HCT116 (cell line): ENCODE data around the gene CRIP2. TPM values are rescaled to one million over a fixed set of nuclear protein-coding genes. Genes with fewer than 3 reads are reported as not detected.

Experiments
- ATAC-seq: fragments of 200-7000 bp; cut with Tn5 transposase; 2 replicates; pipeline ENCODE4 v1.9.1; 2020; ENCODE audit warnings: mild to moderate bottlenecking, moderate library complexity
- BruUV-seq: library from RNA; stranded (reverse); fragments of 400-500 nt; replicated peaks from 2 replicates; lab custom pipeline; 2021; lab: Mats Ljungman, UMichigan
- CTCF ChIA-PET: fragments of 300-600 bp; sonication (Branson Sonifier 250); formaldehyde crosslinking; loops from one replicate; lab custom pipeline; 2021; ENCODE audit warnings: antibody characterized with exemption; lab: Charles Lee
- POLR2A ChIA-PET: fragments of 300-600, 350-600 bp; sonication (Branson Sonifier 250); formaldehyde crosslinking; loops from one replicate; lab custom pipeline; 2021; ENCODE audit warnings: antibody characterized with exemption; lab: Charles Lee
- RAD21 ChIA-PET, 2 experiments: fragments of 300-600 bp; sonication (Branson Sonifier 250); formaldehyde crosslinking; loops; one replicate each; lab custom pipeline; 2023; ENCODE audit warnings: low total read pairs in 2 of 2; ENCODE audit not compliant: uncharacterized antibody in 2 of 2, unreplicated experiment in 2 of 2, low non-redundant PET in 1 of 2; lab: Charles Lee
- DNase-seq: peaks from one replicate; pipeline ENCODE4 v3.0.0-alpha.2; 2010; ENCODE audit warnings: low read depth, low spot score
- H2AFZ ChIP-seq: fragments of 200-600 bp; shearing (Covaris generic), sonication (generic); 2 replicates; pipeline ENCODE4 v1.6.1; 2017; ENCODE audit warnings: low read depth, mixed run types, mixed read lengths, antibody characterized with exemption, low read length; ENCODE audit not compliant: poor library complexity, severe bottlenecking
- H3K27ac ChIP-seq: 2 replicates; pipeline ENCODE4 v1.5.1; 2012; ENCODE audit warnings: low read depth, low read length
- H3K27me3 ChIP-seq: fragments of 200-600 bp; sonication (generic); 2 replicates; pipeline ENCODE4 v1.6.1; 2016; ENCODE audit warnings: mixed run types, low read length, mixed read lengths; ENCODE audit not compliant: insufficient read depth
- H3K36me3 ChIP-seq, 2 experiments: fragments of 200-500 bp in 1 of 2; fragments of 200-600 bp in 1 of 2; sonication (Bioruptor generic) in 1 of 2; sonication (generic) in 1 of 2; 2 replicates each; pipeline versions ENCODE4 v1.5.1 to v1.6.1; 2014 to 2016; ENCODE audit warnings: low read length in 2 of 2, inconsistent platforms in 1 of 2, mixed read lengths in 1 of 2, mixed run types in 1 of 2; ENCODE audit not compliant: insufficient read depth in 2 of 2, control insufficient read depth in 1 of 2
- H3K4me1 ChIP-seq, 2 experiments: fragments of 200-600 bp in 1 of 2; sonication (generic) in 1 of 2; 2 replicates each; pipeline versions ENCODE4 v1.5.1 to v1.6.1; 2012 to 2017; ENCODE audit warnings: low read length in 2 of 2, inconsistent platforms in 1 of 2, mild to moderate bottlenecking in 1 of 2, mixed read lengths in 1 of 2, mixed run types in 1 of 2, moderate library complexity in 1 of 2; ENCODE audit not compliant: insufficient read depth in 2 of 2, control insufficient read depth in 1 of 2
- H3K4me2 ChIP-seq: fragments of 200-600 bp; sonication (generic); 2 replicates; pipeline ENCODE4 v1.6.1; 2017; ENCODE audit warnings: mixed run types, low read length, mixed read lengths
- H3K4me3 ChIP-seq, 2 experiments: fragments of 200-600 bp in 1 of 2; sonication (generic) in 1 of 2; replicated peaks in 1 of 2; 2 replicates each; pipeline ENCODE4 v1.5.1; 2011 to 2016; ENCODE audit warnings: low read length in 2 of 2, control low read depth in 1 of 2, low read depth in 1 of 2, mild to moderate bottlenecking in 1 of 2, mixed read lengths in 1 of 2, mixed run types in 1 of 2
- H3K79me2 ChIP-seq: fragments of 200-600 bp; sonication (generic); 2 replicates; pipeline ENCODE4 v1.6.1; 2017; ENCODE audit warnings: mild to moderate bottlenecking, mixed run types, low read length, moderate library complexity, mixed read lengths; ENCODE audit not compliant: insufficient read depth
- H3K9ac ChIP-seq: fragments of 200-600 bp; sonication (generic); 2 replicates; pipeline ENCODE4 v1.6.1; 2016; ENCODE audit warnings: low read length, mixed read lengths
- H3K9me2 ChIP-seq: fragments of 200-600 bp; sonication (generic), shearing (Covaris generic); 2 replicates; pipeline ENCODE4 v1.6.1; 2017; ENCODE audit warnings: mixed run types, mild to moderate bottlenecking, moderate library complexity; ENCODE audit not compliant: insufficient read depth
- H3K9me3 ChIP-seq, 2 experiments: fragments of 200-500 bp in 1 of 2; fragments of 200-600 bp in 1 of 2; sonication (Bioruptor generic) in 1 of 2; sonication (generic) in 1 of 2; 2 replicates each; pipeline ENCODE4 v1.6.1; 2014 to 2017; ENCODE audit warnings: low read length in 2 of 2, mixed read lengths in 2 of 2, inconsistent platforms in 1 of 2, low read depth in 1 of 2, mild to moderate bottlenecking in 1 of 2, mixed run types in 1 of 2, moderate library complexity in 1 of 2; ENCODE audit not compliant: control insufficient read depth in 1 of 2, insufficient read depth in 1 of 2
- H4K20me1 ChIP-seq: fragments of 200-600 bp; sonication (generic), shearing (Covaris generic); 2 replicates; pipeline ENCODE4 v1.6.1; 2017; ENCODE audit warnings: mixed run types, mild to moderate bottlenecking, moderate library complexity; ENCODE audit not compliant: insufficient read depth
- ATF3 ChIP-seq: IDR thresholded peaks from 2 replicates; pipeline ENCODE4 v1.6.1; 2012
- CBX3 ChIP-seq: IDR thresholded peaks from 2 replicates; pipeline ENCODE4 v1.6.1; 2012; ENCODE audit warnings: low read depth
- CEBPB ChIP-seq: IDR thresholded peaks from 2 replicates; pipeline ENCODE4 v1.6.1; 2012; ENCODE audit warnings: low read depth
- CTCF ChIP-seq, 3 experiments: fragments of 200-600 bp in 1 of 3; sonication (generic) in 1 of 3; IDR thresholded peaks in 2 of 3; conservative IDR thresholded peaks in 1 of 3; 2 replicates each; pipeline ENCODE4 v1.5.1; 2012 to 2017; ENCODE audit warnings: low read depth in 2 of 3, low read length in 2 of 3, antibody characterized with exemption in 1 of 3, borderline replicate concordance in 1 of 3, control low read depth in 1 of 3, mild to moderate bottlenecking in 1 of 3, mixed read lengths in 1 of 3, mixed run types in 1 of 3, moderate library complexity in 1 of 3; ENCODE audit not compliant: insufficient read depth in 1 of 3
- EGR1 ChIP-seq: IDR thresholded peaks from 2 replicates; pipeline ENCODE4 v1.6.1; 2012; ENCODE audit warnings: low read depth
- EZH2phosphoT487 ChIP-seq: fragments of 200-600 bp; IDR thresholded peaks from 2 replicates; pipeline ENCODE4 v1.6.1; 2018; ENCODE audit warnings: antibody characterized with exemption, borderline replicate concordance
- FOSL1 ChIP-seq: IDR thresholded peaks from 2 replicates; pipeline ENCODE4 v1.6.1; 2012; ENCODE audit warnings: low read depth
- JUND ChIP-seq: IDR thresholded peaks from 2 replicates; pipeline ENCODE4 v1.6.1; 2012
- MAX ChIP-seq: IDR thresholded peaks from 2 replicates; pipeline ENCODE4 v1.6.1; 2012
- POLR2A ChIP-seq: IDR thresholded peaks from 2 replicates; pipeline ENCODE4 v1.7.0; 2011; ENCODE audit warnings: borderline replicate concordance; ENCODE audit not compliant: insufficient read depth, insufficient read length; ENCODE audit errors: extremely low read depth
- POLR2AphosphoS5 ChIP-seq: IDR thresholded peaks from 2 replicates; pipeline ENCODE4 v1.6.1; 2011; ENCODE audit warnings: mild to moderate bottlenecking, low read depth, low read length, moderate library complexity
- RAD21 ChIP-seq: IDR thresholded peaks from 2 replicates; pipeline ENCODE4 v1.6.1; 2012; ENCODE audit warnings: low read depth, mild to moderate bottlenecking
- REST ChIP-seq: IDR thresholded peaks from 2 replicates; pipeline ENCODE4 v1.6.1; 2012; ENCODE audit warnings: low read depth
- SIN3A ChIP-seq: IDR thresholded peaks from 2 replicates; pipeline ENCODE4 v1.6.1; 2012; ENCODE audit warnings: low read depth
- SRF ChIP-seq: IDR thresholded peaks from 2 replicates; pipeline ENCODE4 v1.6.1; 2012; ENCODE audit warnings: low read depth
- TCF7L2 ChIP-seq: IDR thresholded peaks from 2 replicates; pipeline ENCODE4 v1.7.0; 2011; ENCODE audit warnings: borderline replicate concordance, inconsistent platforms; ENCODE audit not compliant: insufficient read depth, insufficient read length; ENCODE audit errors: extremely low read depth
- YY1 ChIP-seq: IDR thresholded peaks from 2 replicates; pipeline ENCODE4 v1.6.1; 2011; ENCODE audit warnings: low read length, low read depth, moderate library complexity, mild to moderate bottlenecking; ENCODE audit not compliant: insufficient replicate concordance; ENCODE audit errors: extremely low read depth
- ZBTB33 ChIP-seq: IDR thresholded peaks from 2 replicates; pipeline ENCODE4 v1.6.1; 2011; ENCODE audit warnings: mild to moderate bottlenecking, low read length, moderate library complexity; ENCODE audit not compliant: insufficient replicate concordance; ENCODE audit errors: extremely low read depth
- ZFX ChIP-seq: fragments of 450-650 bp; IDR thresholded peaks from 2 replicates; pipeline ENCODE4 v1.6.1; 2017
- ZNF274 ChIP-seq: fragments of 200-500 bp; sonication (Bioruptor generic); IDR thresholded peaks from 2 replicates; pipeline ENCODE4 v1.6.1; 2014; ENCODE audit warnings: mild to moderate bottlenecking, low read depth, low read length, inconsistent platforms
- intact Hi-C: fragments of 100-400 bp; cut with micrococcal nuclease; formaldehyde crosslinking; loops from 2 replicates; pipeline ENCODE4 v1.10.0; 2022
- total RNA-seq: library from RNA; stranded (reverse); gene quantifications from one replicate; pipeline ENCODE4 v1.2.1, GENCODE V29; 2021; ENCODE audit not compliant: unreplicated experiment

Gene CRIP2
- total RNA-seq, 1 experiment from 2014 or later, result 31.1 TPM

DNA sequence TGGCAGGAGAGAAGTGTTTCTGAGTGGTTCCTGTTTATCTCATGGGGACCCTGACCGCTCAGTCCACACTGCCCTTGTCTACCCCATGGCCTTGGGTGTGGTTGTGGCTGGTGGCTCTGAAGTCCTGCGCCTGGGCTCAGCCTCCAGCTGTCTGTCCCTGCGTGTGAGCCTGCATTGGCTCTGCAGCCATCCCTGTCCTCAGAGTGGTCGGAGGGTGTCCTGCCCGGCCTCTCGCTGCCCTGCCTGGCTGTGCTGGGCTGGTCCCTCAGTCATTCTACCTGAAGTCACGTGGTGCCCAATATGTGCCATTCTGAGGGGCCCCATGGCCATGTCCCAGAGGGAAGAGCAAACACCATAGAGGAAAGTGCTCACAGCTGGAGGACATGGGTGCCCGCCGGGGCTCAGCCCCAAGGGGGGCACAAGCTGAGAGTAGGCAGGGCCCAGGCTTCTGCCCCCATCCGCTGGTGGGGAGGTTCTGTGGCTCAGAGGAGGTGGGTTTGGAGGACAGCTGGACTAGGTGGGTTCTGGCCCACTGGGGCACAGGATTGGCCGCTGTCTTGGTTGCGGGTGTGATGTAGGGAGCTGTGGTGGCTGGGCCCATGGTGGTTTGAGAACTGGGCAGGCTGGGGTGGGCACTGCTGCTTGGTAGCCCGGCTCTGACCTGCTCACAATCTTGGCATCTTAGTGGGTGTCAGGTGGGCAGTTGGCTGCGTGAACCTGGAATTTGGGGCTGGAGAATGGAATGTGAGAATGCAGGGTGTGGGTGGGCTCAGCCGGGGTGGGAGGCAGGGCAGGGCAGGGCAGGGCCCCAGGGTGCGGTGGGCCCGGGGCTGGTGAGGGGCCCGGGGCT, 28.1 kb downstream of the CRIP2 start:
- DNase-seq, result no peak
- Histone ChIP-seq H3K4me1 (no peaks in the 10 kb centered on the region), H3K27me3 (no peaks in the 10 kb centered on the region), H3K27ac (no peak overlapping the region), H3K36me3 (no peaks in the 10 kb centered on the region), H3K4me2 (no peak overlapping the region), H2AFZ (no peak overlapping the region), H3K9ac (no peak overlapping the region), H3K79me2 (no peaks in the 10 kb centered on the region), H3K4me3 (no peak overlapping the region), H3K9me3 (no peaks in the 10 kb centered on the region), H4K20me1 (no peaks in the 10 kb centered on the region), H3K9me2 (no peaks in the 10 kb centered on the region)
- RAD21 ChIA-PET, result no interaction called here
- BruUV-seq, result no TSS peak
- intact Hi-C loops, result no loop called here
- TF ChIP-seq REST, result no peak
- no peak for TF ChIP-seq TCF7L2
- TF ChIP-seq ZBTB33, result no peak
- no peak for TF ChIP-seq JUND
- TF ChIP-seq POLR2A, result no peak
- TF ChIP-seq RAD21, result no peak
- TF ChIP-seq MAX, result no peak
- TF ChIP-seq YY1, result no peak
- no peak for TF ChIP-seq EGR1
- TF ChIP-seq FOSL1, result no peak
- no peak for TF ChIP-seq CBX3
- no peak for TF ChIP-seq SIN3A
- TF ChIP-seq EZH2phosphoT487, result no peak
- TF ChIP-seq CEBPB, result no peak
- TF ChIP-seq ZFX, result no peak
- no peak for TF ChIP-seq CTCF (IDR thresholded peaks at IDR 0.05 in 2 of 3, conservative IDR thresholded peaks at IDR 0.05 in 1 of 3; ENCODE audit: borderline replicate concordance in 1 of 3, insufficient read depth in 1 of 3, low read depth in 2 of 3, low read length in 2 of 3)
- no peak for TF ChIP-seq POLR2AphosphoS5
- TF ChIP-seq ZNF274, result no peak
- TF ChIP-seq SRF, result no peak
- no peak for TF ChIP-seq ATF3
- POLR2A ChIA-PET, result no interaction called here
- no peak for ATAC-seq
- CTCF ChIA-PET, result no interaction called here
